HL-60 (cell line): Measurements from ENCODE around the gene COL21A1.

Source experiments
- CTCF ChIP-seq: IDR thresholded peaks from one replicate; pipeline ENCODE4 v1.5.1; 2011; ENCODE audit warnings: low read length, control low read depth, inconsistent platforms; ENCODE audit not compliant: insufficient read depth
- GABPA ChIP-seq: IDR thresholded peaks from 2 replicates; pipeline ENCODE4 v1.6.1; 2012; ENCODE audit warnings: low read depth
- POLR2AphosphoS5 ChIP-seq: IDR thresholded peaks from 2 replicates; pipeline ENCODE4 v1.6.1; 2012; ENCODE audit warnings: low read depth
- REST ChIP-seq: IDR thresholded peaks from 2 replicates; pipeline ENCODE4 v1.6.1; 2012; ENCODE audit warnings: low read depth; ENCODE audit not compliant: insufficient replicate concordance
- SPI1 ChIP-seq: IDR thresholded peaks from 2 replicates; pipeline ENCODE4 v1.6.1; 2012; ENCODE audit warnings: low read depth, mild to moderate bottlenecking, borderline replicate concordance

- no peak for TF ChIP-seq CTCF
- TF ChIP-seq GABPA, result no peak
- no peak for TF ChIP-seq REST
- TF ChIP-seq POLR2AphosphoS5, result no peak
- TF ChIP-seq SPI1, result no peak
Measured at GRCh38 chr6:56073761-56074160, 173.6 kb downstream of the COL21A1 start.
